Pancreas (tissue), 10 donors: ENCODE measurements around the gene CD93. TPM values are rescaled to one million over a fixed set of nuclear protein-coding genes. Genes with fewer than 3 reads are reported as not detected.

Source experiments
- ATAC-seq, 4 donors: fragments of 200-7000 bp; cut with Tn5 transposase; one replicate each; pipeline versions ENCODE4 v1.8.0 to v1.9.1; 2020; ENCODE audit warnings: mild to moderate bottlenecking in 4 of 4, moderate library complexity in 4 of 4
- DNase-seq, 6 donors: peaks; one replicate each; pipeline ENCODE4 v3.0.0-alpha.2; 2020
- FAIRE-seq: peaks from 2 replicates; lab custom pipeline; 2012; peaks lifted over from hg19 to GRCh38; lab: Jason Lieb, UNC
- H3K27ac ChIP-seq, 4 donors: fragments of 200-600 bp; sonication (generic); 1 replicate in 3 of 4; 2 replicates in 1 of 4; pipeline versions ENCODE4 v1.5.0 to v1.8.0; 2020
- H3K27me3 ChIP-seq, 4 donors: fragments of 200-600 bp; one replicate each; pipeline ENCODE4 v1.8.0; 2021
- H3K36me3 ChIP-seq, 3 donors: fragments of 200-600 bp; sonication (generic) in 1 of 3; one replicate each; pipeline versions ENCODE4 v1.5.0 to v1.8.0; 2020 to 2021
- H3K4me1 ChIP-seq, 3 donors: fragments of 200-600 bp; one replicate each; pipeline ENCODE4 v1.8.0; 2021
- H3K4me3 ChIP-seq, 4 donors: fragments of 200-600 bp; sonication (generic) in 2 of 4; one replicate each; pipeline versions ENCODE4 v1.5.0 to v1.8.0; 2020 to 2021
- H3K9me3 ChIP-seq, 4 donors: fragments of 200-600 bp; one replicate each; pipeline ENCODE4 v1.8.0; 2021
- CTCF ChIP-seq, 4 donors: fragments of 200-600 bp; sonication (generic) in 3 of 4; IDR thresholded peaks; one replicate each; pipeline versions ENCODE4 v1.5.0 to v1.8.0; 2021; ENCODE audit warnings: antibody characterized with exemption in 4 of 4
- WGBS, 2 donors: extraction: QIAGEN DNeasy Blood & Tissue Kit; methylation state at CpG; one replicate each; pipeline ENCODE4 v1.1.7; 2013; 5-methylcytosine and 5-hydroxymethylcytosine counted together
- intact Hi-C, 3 donors: fragments of 100-400 bp; cut with DNase I; formaldehyde crosslinking; loops; one replicate each; pipeline versions ENCODE4 v1.11.1 to v1.14.2; 2022
- polyA plus RNA-seq, 2 donors: library from polyadenylated mRNA; stranded (reverse); fragments of 200-250 nt; gene quantifications; one replicate each; pipeline ENCODE4 v1.2.3, GENCODE V29; 2013
- total RNA-seq, 6 donors: library from RNA; stranded (reverse); fragmentation: NEBNext Ultra II Directional in 4 of 6; extraction: Animal tissue kit (Norgen Biotek cat#: 25700) in 4 of 6; gene quantifications; one replicate each; pipeline versions ENCODE4 v1.2.1 to v1.2.4, GENCODE V29; 2021 to 2023
- donor health status: healthy with polysubstance abuse.
- donor health status: DM: no; HTN: no; CAD: no; lungs with moderate emphysema.
- donor health status: DM: no; HTN: no; CAD: no.
- donor health status: control.
- donor health status: control.
- donor health status: Bipolar disorder and iron deficiency.
- donor health status: DM: yes; HTN: yes; CAD: no.
- donor health status: DM: no; HTN: no; CAD: no.
- donor health status: DM: no; HTN: no; CAD: no.
- donor health status: DM: yes; HTN: yes; CAD: no.

The CD93 gene
- total and polyA plus RNA-seq, 8 donors: 2.8 to 18.2 (median 6.0) TPM

DNA sequence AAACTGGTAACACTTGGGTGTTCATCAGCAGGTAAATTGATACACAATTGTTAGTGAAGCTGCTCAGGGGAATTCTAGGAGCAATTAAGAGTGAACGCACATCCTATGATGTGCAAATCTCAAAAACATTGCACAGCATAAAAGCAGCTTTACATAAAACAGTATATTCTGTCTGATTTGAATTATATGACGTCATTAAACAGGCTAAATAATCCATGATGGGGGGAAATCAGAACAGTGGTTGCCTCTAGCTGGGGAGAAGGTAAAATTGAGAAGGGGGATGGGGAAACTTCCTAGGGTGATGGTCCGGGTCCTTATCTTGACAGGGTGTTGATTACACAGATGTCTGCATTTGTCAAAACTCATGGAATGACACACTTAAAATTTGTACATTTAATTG is 19.4 kb downstream of the CD93 start:
- whole genome bisulfite sequencing, 2 donors: 52 to 72% methylated on average over 3 of the region's 3 CpGs
- intact Hi-C loops: no loop called here

DNA sequence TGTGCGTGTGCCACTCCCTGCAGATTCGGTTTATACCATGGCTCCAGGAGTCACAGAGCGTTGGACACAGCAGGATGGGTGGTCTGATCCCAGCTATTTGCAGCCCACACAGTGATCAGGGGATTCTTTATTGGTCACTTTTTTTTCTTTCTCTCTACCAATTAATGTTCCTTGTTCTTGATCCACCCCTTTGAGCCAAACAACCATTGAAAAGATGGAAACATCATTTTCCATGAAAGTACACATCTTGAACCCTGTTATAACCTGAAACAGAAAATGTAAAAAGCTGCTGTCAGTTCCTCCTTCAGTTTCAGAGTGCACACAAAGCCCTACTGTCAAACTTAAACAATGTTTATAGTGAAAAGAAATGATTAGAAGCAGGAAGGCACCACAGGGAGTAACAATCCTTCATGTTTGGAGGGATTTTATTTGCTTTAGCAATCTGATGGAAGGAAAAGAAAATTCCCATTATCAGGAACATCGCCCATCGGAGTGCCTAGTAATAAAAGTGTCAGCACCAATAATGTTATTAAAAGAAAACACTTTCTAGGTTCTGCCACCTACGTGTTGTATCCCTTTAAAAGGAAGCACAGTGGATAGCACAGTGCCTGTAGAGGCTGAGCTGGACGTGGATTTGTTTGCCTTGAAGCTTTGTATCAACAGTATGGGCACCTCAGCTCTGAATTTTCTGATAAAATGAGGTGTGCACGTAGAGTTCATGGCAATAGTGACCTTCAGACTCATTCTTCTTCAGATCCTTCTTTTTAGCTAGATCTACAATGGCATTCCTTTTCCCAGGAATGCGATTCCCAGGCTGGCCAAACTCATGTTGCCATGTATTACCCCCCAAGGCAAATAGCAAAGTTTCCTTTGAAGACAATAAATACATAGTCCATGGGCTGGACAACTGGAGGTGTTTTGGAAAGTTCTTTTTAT is 20.6 kb downstream of the CD93 start:
- Histone ChIP-seq H3K27ac (no peak overlapping the region), H3K4me3 (no peak overlapping the region), H3K9me3 (no peaks in the 10 kb centered on the region), H3K36me3 (no peaks in the 10 kb centered on the region), H3K27me3 (no peaks in the 10 kb centered on the region), H3K4me1 (no peaks in the 10 kb centered on the region)
- ATAC-seq (no peak), DNase-seq (no peak), FAIRE-seq (no peak)
- 35 to 43% methylated on average over 9 of the region's 9 CpGs for WGBS, 2 donors
- intact Hi-C loops: no loop called here
- TF ChIP-seq CTCF (IDR thresholded peaks at IDR 0.05): no peak

More for the DNA sequence above, 19.4 kb downstream of the CD93 start:
- DNase-seq (no peak), FAIRE-seq (no peak), ATAC-seq (no peak)
- TF ChIP-seq CTCF (IDR thresholded peaks at IDR 0.05): no peak
- H3K4me1 ChIP-seq: no peaks in the 10 kb centered on the region
- no peaks in the 10 kb centered on the region for H3K9me3 ChIP-seq
- no peak overlapping the region for H3K4me3 ChIP-seq
- H3K36me3 ChIP-seq: no peaks in the 10 kb centered on the region
- H3K27ac ChIP-seq: no peak overlapping the region
- no peaks in the 10 kb centered on the region for H3K27me3 ChIP-seq

- intact Hi-C loops: no loop called here
- no peak overlapping the region for H3K27ac ChIP-seq
- TF ChIP-seq CTCF (IDR thresholded peaks at IDR 0.05): no peak
- DNase-seq (no peak), FAIRE-seq (no peak), ATAC-seq (no peak)
- H3K36me3 ChIP-seq: no peaks in the 10 kb centered on the region
- H3K4me3 ChIP-seq: no peak overlapping the region
- H3K4me1 ChIP-seq: no peaks in the 10 kb centered on the region
- no peaks in the 10 kb centered on the region for H3K27me3 ChIP-seq
- H3K9me3 ChIP-seq: no peaks in the 10 kb centered on the region
- WGBS, 2 donors: 51 to 62% methylated on average over 2 of the region's 2 CpGs
Measured at GRCh38 chr20:23063581-23063980, 22.5 kb downstream of the CD93 start.

GRCh38 chr20:23063168-23063567 is 23.0 kb downstream of the CD93 start:
- FAIRE-seq: no peak
- H3K36me3 ChIP-seq: no peaks in the 10 kb centered on the region
- H3K4me1 ChIP-seq: no peaks in the 10 kb centered on the region
- no peak for DNase-seq
- H3K9me3 ChIP-seq: no peaks in the 10 kb centered on the region
- no peak overlapping the region for H3K4me3 ChIP-seq
- ATAC-seq: no peak
- intact Hi-C loops: no loop called here
- TF ChIP-seq CTCF (IDR thresholded peaks at IDR 0.05): no peak
- no peaks in the 10 kb centered on the region for H3K27me3 ChIP-seq
- 70 to 82% methylated on average over 3 of the region's 3 CpGs for WGBS, 2 donors
- H3K27ac ChIP-seq: no peak overlapping the region

- no peak for ATAC-seq
- no peaks in the 10 kb centered on the region for H3K36me3 ChIP-seq
- H3K9me3 ChIP-seq: no peaks in the 10 kb centered on the region
- H3K27ac ChIP-seq: no peak overlapping the region
- intact Hi-C loops: no loop called here
- H3K4me3 ChIP-seq: no peak overlapping the region
- no peak for DNase-seq
- no peak for FAIRE-seq
- H3K4me1 ChIP-seq: no peaks in the 10 kb centered on the region
- no peaks in the 10 kb centered on the region for H3K27me3 ChIP-seq
- TF ChIP-seq CTCF (IDR thresholded peaks at IDR 0.05): no peak
Measured at GRCh38 chr20:23062632-23063031, 23.5 kb downstream of the CD93 start.
